Mesenchymal stem cell (in vitro differentiated cells and primary cell): ENCODE data around the gene CIAO3.
A peak's percentile ranks its signal among the peaks of the same experiment; 100 is the strongest.

Source experiments
- DNase-seq: peaks from one replicate; pipeline ENCODE4 v3.0.0-alpha.2; 2013
- H2AFZ ChIP-seq: one replicate; pipeline ENCODE4 v1.6.1; 2013; ENCODE audit warnings: low read depth, mild to moderate bottlenecking, control low read depth, inconsistent platforms, low read length, moderate library complexity
- H2AK5ac ChIP-seq: 2 replicates; pipeline ENCODE4 v1.6.1; 2013; ENCODE audit warnings: low read length, moderate library complexity, mild to moderate bottlenecking, inconsistent platforms; ENCODE audit not compliant: severe bottlenecking
- H2BK120ac ChIP-seq: one replicate; pipeline ENCODE4 v1.6.1; 2013; ENCODE audit warnings: low read depth, mild to moderate bottlenecking, inconsistent platforms, low read length, moderate library complexity
- H2BK12ac ChIP-seq, 2 experiments: one replicate each; pipeline ENCODE4 v1.6.1; 2013; ENCODE audit warnings: inconsistent platforms in 2 of 2, low read length in 2 of 2, mild to moderate bottlenecking in 2 of 2, moderate library complexity in 2 of 2, control low read depth in 1 of 2
- H2BK15ac ChIP-seq: one replicate; pipeline ENCODE4 v1.6.1; 2013; ENCODE audit warnings: mild to moderate bottlenecking, low read depth, inconsistent platforms; ENCODE audit not compliant: poor library complexity, severe bottlenecking
- H2BK5ac ChIP-seq: 2 replicates; pipeline ENCODE4 v1.6.1; 2013; ENCODE audit warnings: low read depth, mild to moderate bottlenecking, low read length, control low read depth, inconsistent platforms; ENCODE audit not compliant: poor library complexity, severe bottlenecking
- H3K14ac ChIP-seq, 2 experiments: one replicate each; pipeline ENCODE4 v1.6.1; 2013; ENCODE audit warnings: inconsistent platforms in 2 of 2, low read length in 2 of 2, control low read depth in 1 of 2, mild to moderate bottlenecking in 1 of 2, moderate library complexity in 1 of 2
- H3K18ac ChIP-seq, 2 experiments: one replicate each; pipeline ENCODE4 v1.6.1; 2013; ENCODE audit warnings: inconsistent platforms in 2 of 2, low read length in 2 of 2, control low read depth in 1 of 2, low read depth in 1 of 2, mild to moderate bottlenecking in 1 of 2
- H3K23ac ChIP-seq, 2 experiments: one replicate each; pipeline ENCODE4 v1.6.1; 2013; ENCODE audit warnings: inconsistent platforms in 2 of 2, low read length in 2 of 2, mild to moderate bottlenecking in 2 of 2, moderate library complexity in 2 of 2, control low read depth in 1 of 2
- H3K27ac ChIP-seq: 2 replicates; pipeline ENCODE4 v1.5.1; 2013; ENCODE audit warnings: mild to moderate bottlenecking, moderate library complexity, low read length, control low read depth, inconsistent platforms; ENCODE audit not compliant: poor library complexity, severe bottlenecking
- H3K27me3 ChIP-seq, 2 experiments: 2 replicates each; pipeline versions ENCODE4 v1.6.1 to v1.7.0; 2013; ENCODE audit warnings: low read length in 2 of 2, mild to moderate bottlenecking in 2 of 2, moderate library complexity in 2 of 2, control low read depth in 1 of 2, inconsistent platforms in 1 of 2; ENCODE audit not compliant: control insufficient read depth in 1 of 2, insufficient read depth in 1 of 2
- H3K36me3 ChIP-seq, 2 experiments: 2 replicates each; pipeline versions ENCODE4 v1.6.1 to v1.7.0; 2013; ENCODE audit warnings: low read length in 2 of 2, control low read depth in 1 of 2, inconsistent platforms in 1 of 2, low read depth in 1 of 2, mild to moderate bottlenecking in 1 of 2; ENCODE audit not compliant: insufficient read depth in 2 of 2, control insufficient read depth in 1 of 2
- H3K4ac ChIP-seq, 2 experiments: one replicate each; pipeline ENCODE4 v1.6.1; 2013; ENCODE audit warnings: inconsistent platforms in 2 of 2, low read length in 2 of 2, mild to moderate bottlenecking in 2 of 2, moderate library complexity in 2 of 2, control low read depth in 1 of 2, low read depth in 1 of 2
- H3K4me1 ChIP-seq: 2 replicates; pipeline ENCODE4 v1.6.1; 2013; ENCODE audit warnings: low read depth, low read length, control low read depth; ENCODE audit not compliant: control insufficient read depth, insufficient read depth
- H3K4me2 ChIP-seq: 2 replicates; pipeline ENCODE4 v1.6.1; 2013; ENCODE audit warnings: low read length, mild to moderate bottlenecking, inconsistent platforms; ENCODE audit not compliant: poor library complexity, severe bottlenecking
- H3K4me3 ChIP-seq, 2 experiments: 2 replicates each; pipeline versions ENCODE4 v1.5.1 to v1.7.0; 2013; ENCODE audit warnings: low read length in 2 of 2, mild to moderate bottlenecking in 2 of 2, control low read depth in 1 of 2, low read depth in 1 of 2; ENCODE audit not compliant: insufficient read depth in 1 of 2
- H3K79me1 ChIP-seq: replicated peaks from 2 replicates; pipeline ENCODE4 v1.6.1; 2013; ENCODE audit warnings: mild to moderate bottlenecking, control low read depth, low read length, inconsistent platforms; ENCODE audit not compliant: poor library complexity, severe bottlenecking
- H3K9ac ChIP-seq: 2 replicates; pipeline ENCODE4 v1.7.0; 2013; ENCODE audit warnings: mild to moderate bottlenecking, low read length, moderate library complexity
- H3K9me3 ChIP-seq: 2 replicates; pipeline ENCODE4 v1.7.0; 2013; ENCODE audit warnings: mild to moderate bottlenecking, low read length; ENCODE audit not compliant: control insufficient read depth
- H4K8ac ChIP-seq: one replicate; pipeline ENCODE4 v1.6.1; 2013; ENCODE audit warnings: inconsistent platforms, mild to moderate bottlenecking, low read length, moderate library complexity
- H4K91ac ChIP-seq: one replicate; pipeline ENCODE4 v1.6.1; 2013; ENCODE audit warnings: mild to moderate bottlenecking, low read length, inconsistent platforms
- WGBS: methylation state at CpG from one replicate; pipeline ENCODE4 v1.1.7; 2013; ENCODE audit warnings: mixed read lengths; 5-methylcytosine and 5-hydroxymethylcytosine counted together

CIAO3 gene

GRCh38 chr16:719815-720446 is 20.9 kb downstream of the CIAO3 start:
- Histone ChIP-seq H2BK5ac (no peak overlapping the region), H3K9ac (peak overlapping the region; percentile 90), H2AK5ac (peak overlapping the region; percentile 5), H3K14ac (peak overlapping the region in 1 of 2 experiments; percentile 14), H2BK12ac (peak overlapping the region in 1 of 2 experiments; percentile 61), H2AFZ (no peak overlapping the region), H3K4me1 (peaks cover 59% of the 10 kb centered on the region), H4K8ac (peak overlapping the region; percentile 35), H3K18ac (peak overlapping the region; percentile 22 to 56), H3K23ac (no peak overlapping the region), H2BK120ac (no peak overlapping the region), H2BK15ac (peak overlapping the region; percentile 77), H3K9me3 (no peaks in the 10 kb centered on the region), H3K4me2 (peak overlapping the region; percentile 97), H3K27ac (peak overlapping the region; percentile 80), H3K4me3 (peak overlapping the region; percentile 2 to 90), H3K4ac (peak overlapping the region; percentile 0 to 66), H4K91ac (peak overlapping the region; percentile 88), H3K79me1 (peaks cover 28% of the 10 kb centered on the region), H3K27me3 (no peaks in the 10 kb centered on the region), H3K36me3 (peaks cover 0 to 45% of the 10 kb centered on the region in 2 experiments)
- WGBS, result 20% methylated on average over 11 of the region's 16 CpGs
- DNase-seq, result peak; percentile 29

DNA sequence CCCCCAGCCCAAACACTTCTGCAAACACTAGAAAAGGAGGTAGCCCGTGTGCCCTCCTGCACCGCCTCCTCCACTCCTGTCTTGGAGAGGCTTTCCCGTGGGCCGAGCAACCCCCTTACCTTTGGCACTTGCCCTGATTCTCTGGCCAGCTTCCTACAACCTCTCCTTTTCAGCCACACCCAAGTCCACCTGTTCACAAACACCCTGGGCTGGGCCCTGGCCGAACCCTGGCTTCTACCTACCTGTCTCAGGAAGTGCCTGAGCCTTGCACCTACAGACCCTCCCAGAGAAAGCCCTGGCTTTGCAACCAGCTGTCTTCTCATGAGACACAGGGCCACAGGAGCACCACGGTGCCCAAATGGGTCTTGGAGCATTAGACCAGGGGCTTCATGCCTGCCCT is 21.9 kb downstream of the CIAO3 start:
- Histone ChIP-seq H2AK5ac (no peak overlapping the region), H3K4me3 (no peak overlapping the region), H3K4ac (no peak overlapping the region), H3K79me1 (peaks cover 32% of the 10 kb centered on the region), H3K23ac (no peak overlapping the region), H3K36me3 (peaks cover 0 to 45% of the 10 kb centered on the region in 2 experiments), H3K4me2 (no peak overlapping the region), H3K27ac (no peak overlapping the region), H3K9ac (no peak overlapping the region), H3K4me1 (peaks cover 62% of the 10 kb centered on the region), H2BK15ac (no peak overlapping the region), H2AFZ (no peak overlapping the region), H2BK12ac (no peak overlapping the region), H2BK5ac (no peak overlapping the region), H4K91ac (peak overlapping the region; percentile 18), H3K9me3 (no peaks in the 10 kb centered on the region), H2BK120ac (no peak overlapping the region), H3K14ac (no peak overlapping the region), H3K27me3 (no peaks in the 10 kb centered on the region), H3K18ac (no peak overlapping the region), H4K8ac (no peak overlapping the region)
- WGBS, result 96% methylated on average over 6 of the region's 6 CpGs
- no peak for DNase-seq

DNA sequence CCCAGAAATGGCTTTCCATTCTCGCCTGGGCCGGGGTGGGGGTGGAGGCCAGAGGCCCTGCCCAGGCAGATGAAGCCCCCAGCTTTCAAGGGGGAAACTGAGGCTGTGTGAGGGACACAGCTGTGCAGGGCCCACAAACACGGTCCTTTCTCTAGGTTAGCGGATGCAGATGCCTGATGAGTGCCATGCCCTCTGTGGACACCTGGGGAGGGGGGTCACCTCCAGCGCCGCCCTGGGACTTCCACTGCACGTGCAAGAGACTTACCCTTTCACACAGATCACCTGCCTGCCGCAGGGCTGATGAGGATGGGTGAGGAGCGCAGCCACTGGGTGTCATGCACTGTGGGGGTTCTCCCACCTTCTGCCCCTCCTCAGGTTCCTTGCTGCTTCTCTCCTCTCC is 22.4 kb downstream of the CIAO3 start:
- no peak for DNase-seq
- Histone ChIP-seq H3K27me3 (no peaks in the 10 kb centered on the region), H4K91ac (no peak overlapping the region), H2BK15ac (no peak overlapping the region), H2AK5ac (no peak overlapping the region), H2BK12ac (no peak overlapping the region), H3K4me3 (no peak overlapping the region), H3K4me2 (no peak overlapping the region), H3K18ac (no peak overlapping the region), H3K4ac (no peak overlapping the region), H2BK120ac (no peak overlapping the region), H3K4me1 (peaks cover 65% of the 10 kb centered on the region), H3K9me3 (no peaks in the 10 kb centered on the region), H2AFZ (no peak overlapping the region), H3K27ac (no peak overlapping the region), H3K79me1 (peaks cover 32% of the 10 kb centered on the region), H3K14ac (no peak overlapping the region), H4K8ac (no peak overlapping the region), H3K23ac (no peak overlapping the region), H2BK5ac (no peak overlapping the region), H3K36me3 (peaks cover 0 to 41% of the 10 kb centered on the region in 2 experiments), H3K9ac (no peak overlapping the region)
- 98% methylated on average over 9 of the region's 9 CpGs for WGBS

DNA sequence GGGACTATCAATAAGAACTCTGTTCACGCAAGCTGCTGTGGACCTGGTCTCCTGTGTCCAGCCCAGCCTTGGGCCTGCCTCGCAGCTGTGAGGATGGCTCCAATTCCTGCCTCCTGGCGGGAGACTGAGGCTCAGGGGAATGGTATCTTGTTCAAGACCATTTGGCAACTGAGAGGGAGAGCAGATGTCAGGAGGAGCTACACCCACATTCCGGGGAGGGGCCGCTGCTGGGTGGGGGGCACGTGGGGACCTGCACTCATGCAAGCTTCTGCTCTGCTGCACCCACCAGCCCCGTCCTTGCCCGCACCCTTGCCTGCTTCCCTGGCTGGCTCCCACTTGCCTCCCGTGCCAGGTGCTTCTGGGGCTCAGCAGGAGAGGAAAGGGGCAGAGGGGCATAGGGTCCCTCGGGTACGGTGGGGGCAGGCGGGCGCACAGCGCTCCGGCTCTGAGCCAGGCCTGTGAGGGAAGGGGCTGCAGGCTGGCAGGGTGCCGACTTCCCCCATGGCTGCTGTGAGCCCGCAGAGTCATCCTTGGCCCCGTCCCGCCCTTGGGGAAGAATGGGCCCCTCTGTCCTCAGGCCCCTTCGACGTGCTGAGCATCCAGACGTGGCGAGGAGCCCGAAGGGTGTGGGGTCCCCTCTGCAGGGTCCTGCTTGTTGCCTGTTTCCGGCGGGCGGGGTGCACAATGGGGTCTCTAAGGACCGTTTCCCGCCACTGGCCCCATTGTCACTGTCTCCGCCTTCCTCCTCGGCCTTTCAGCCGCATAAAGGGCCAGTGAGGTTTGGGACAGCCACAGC is 23.1 kb downstream of the CIAO3 start:
- H3K23ac ChIP-seq, result no peak overlapping the region
- no peak overlapping the region for H3K4ac ChIP-seq
- 87% methylated on average over 32 of the region's 32 CpGs for WGBS

More for the DNA sequence above, 23.1 kb downstream of the CIAO3 start:
- no peak overlapping the region for H3K14ac ChIP-seq
- peaks cover 32% of the 10 kb centered on the region for H3K79me1 ChIP-seq
- H2AFZ ChIP-seq, result no peak overlapping the region
- peaks cover 65% of the 10 kb centered on the region for H3K4me1 ChIP-seq
- no peak overlapping the region for H3K27ac ChIP-seq
- H2BK5ac ChIP-seq, result no peak overlapping the region
- no peak overlapping the region for H2AK5ac ChIP-seq
- no peak overlapping the region for H4K91ac ChIP-seq
- H2BK12ac ChIP-seq, result no peak overlapping the region
- no peak overlapping the region for H3K4me2 ChIP-seq
- H2BK15ac ChIP-seq, result no peak overlapping the region
- no peak overlapping the region for H3K9ac ChIP-seq
- H3K36me3 ChIP-seq, result peaks cover 0 to 34% of the 10 kb centered on the region in 2 experiments
- H3K18ac ChIP-seq, result no peak overlapping the region
- no peak overlapping the region for H4K8ac ChIP-seq
- no peaks in the 10 kb centered on the region for H3K9me3 ChIP-seq
- DNase-seq, result no peak
- no peak overlapping the region for H3K4me3 ChIP-seq
- H2BK120ac ChIP-seq, result no peak overlapping the region
- no peaks in the 10 kb centered on the region for H3K27me3 ChIP-seq
